GM19328 (cell line): ENCODE results near the gene CHM.

Source experiments
- ATAC-seq: cut with Tn5 transposase; IDR thresholded peaks from one replicate; pipeline ENCODE4 v1.9.1; 2021; ENCODE audit warnings: mild to moderate bottlenecking, moderate library complexity; ENCODE audit not compliant: unreplicated experiment

CHM gene

DNA sequence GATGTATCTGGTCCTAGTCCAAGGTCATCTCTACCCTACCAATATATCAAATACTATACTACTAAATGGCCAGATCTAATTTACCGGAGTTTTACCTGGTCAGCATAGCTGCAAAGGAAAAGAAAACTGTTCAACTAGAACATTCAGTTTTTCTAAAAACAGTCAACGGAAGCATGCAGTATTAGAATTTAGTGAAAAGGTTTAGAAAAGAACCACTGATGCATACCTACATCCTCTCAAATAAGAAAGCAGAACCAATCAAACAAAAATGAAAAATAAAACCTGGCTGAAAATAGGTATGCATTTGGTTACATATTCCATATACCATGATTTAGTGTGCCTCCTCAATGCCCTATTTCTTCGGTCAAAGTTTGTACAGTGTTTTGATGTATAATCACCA lies 140.0 kb downstream of the CHM start:
- no peak for ATAC-seq

DNA sequence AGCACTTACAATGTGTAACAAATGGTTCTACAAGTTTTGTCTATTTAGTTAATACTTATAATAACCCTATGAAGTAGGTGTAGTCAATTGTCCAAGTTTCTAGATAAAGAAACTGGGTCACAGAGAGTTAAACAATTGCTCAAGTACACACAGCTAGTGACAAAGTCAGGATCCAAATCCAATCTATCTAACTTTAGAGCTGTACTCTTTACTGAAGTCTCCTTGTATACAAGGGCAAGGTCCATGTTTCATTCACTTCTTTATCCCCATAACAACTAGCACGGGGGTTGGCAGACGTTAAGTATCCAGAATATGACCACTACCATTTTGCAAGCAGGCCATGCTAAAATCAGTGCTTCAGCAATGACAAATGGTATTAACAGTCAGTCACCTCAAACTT lies 141.0 kb downstream of the CHM start:
- ATAC-seq, result no peak

DNA sequence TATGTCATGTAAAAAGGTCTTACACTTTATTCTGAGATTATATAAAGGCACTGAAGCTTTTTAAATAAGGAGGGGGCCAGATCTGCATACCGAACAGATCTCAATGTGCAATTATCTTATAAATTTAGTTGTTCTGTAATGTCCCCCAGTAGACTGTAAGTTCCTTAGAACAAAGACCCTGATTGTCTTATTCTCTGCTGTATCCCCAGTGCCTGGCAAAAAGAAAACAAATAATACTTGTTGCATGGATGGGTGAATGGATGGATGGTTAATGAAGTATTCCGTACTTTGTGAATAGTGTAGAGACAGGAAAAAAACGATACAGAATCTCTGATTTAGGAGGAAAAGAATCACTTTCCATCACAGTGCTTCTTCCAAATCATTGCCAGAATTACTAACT lies 141.5 kb downstream of the CHM start:
- ATAC-seq, result no peak

DNA sequence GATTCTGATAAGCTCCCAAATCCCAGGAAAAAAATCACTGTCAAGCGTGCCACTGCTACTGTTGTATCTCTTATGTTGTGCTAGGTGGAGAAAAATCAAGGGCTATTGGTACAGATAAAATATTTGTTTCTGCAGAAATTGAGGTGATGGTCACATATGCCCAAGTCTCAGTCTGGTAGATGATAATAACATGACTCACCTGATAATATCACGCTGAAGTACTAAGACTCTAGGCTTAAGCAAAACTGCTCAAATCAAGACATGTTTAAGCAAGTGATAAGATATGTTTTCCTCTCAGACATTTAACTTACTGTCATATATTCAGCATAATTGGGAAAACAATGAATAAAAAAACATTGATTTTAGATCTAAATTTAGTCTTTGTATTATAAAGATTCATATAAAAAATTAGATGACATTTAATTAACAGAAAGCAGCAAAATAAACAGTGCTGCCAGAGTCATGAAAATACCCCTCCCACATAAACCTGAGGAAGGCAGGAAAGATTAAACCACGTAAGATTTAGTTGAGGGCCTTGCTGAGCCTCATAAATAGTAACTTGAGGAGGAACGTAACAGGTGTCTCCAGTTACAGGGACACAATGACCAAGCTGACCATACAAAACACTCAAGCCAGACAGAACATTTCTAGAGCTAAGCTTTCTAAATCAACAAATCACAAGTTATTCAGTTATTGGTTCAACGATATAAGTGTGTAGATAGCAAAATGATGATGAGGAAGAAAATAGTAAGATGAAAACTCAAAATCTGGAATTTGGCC lies 143.5 kb downstream of the CHM start:
- no peak for ATAC-seq

DNA sequence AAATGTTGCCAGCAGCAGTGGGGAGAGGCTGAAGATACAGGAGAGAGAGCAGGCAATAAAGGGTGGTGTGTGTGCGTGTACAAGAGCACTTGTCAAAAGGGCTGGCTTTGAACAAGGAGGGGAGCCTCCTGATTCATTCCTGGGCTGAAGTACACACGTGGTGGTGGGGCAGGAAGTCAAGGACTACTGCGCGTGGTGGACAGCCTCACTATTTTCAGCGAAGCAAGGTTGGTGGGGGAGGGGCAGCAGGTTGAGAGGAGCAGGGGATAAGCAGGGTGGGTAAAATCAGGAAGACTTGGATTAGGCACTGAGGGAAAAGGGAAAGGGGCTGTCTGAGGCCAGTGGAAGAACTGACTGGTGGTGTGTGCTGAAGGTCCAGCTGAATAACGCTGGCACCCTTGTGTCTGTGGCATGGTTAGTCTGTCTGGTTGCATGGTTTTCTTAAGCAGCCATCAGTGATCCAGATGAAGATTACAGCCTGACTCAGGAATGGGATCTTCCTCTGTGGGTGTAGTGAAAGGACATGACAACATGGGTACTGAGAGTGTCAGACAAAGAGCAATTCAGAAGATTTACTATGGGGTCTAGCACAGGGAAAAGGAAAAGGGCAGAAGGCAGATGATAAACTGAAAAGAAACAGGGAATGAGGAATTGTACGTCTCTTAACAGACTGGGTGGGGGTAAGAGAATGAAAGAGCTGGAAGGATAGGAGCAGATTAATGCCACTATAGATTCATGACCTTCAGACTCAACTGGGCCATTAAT lies 149.8 kb downstream of the CHM start:
- ATAC-seq, result no peak

DNA sequence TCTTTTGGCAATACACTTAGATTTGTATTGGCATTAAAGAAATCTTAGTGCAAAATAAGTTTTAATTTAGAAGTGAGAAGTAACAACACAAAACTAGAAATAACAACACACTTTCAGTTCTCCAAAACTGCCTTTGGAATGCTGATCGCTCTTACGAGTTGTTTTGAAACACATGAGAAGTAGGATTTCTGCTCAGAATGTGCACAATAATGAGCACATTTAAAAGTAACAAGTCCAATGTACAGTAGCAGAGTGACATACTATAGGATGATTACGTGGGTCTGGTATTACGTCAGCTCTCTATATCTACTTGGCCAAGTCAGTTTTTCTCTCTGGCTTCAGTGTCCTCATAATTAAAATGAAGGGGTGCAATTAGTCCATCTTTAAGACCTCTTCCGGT lies 164.8 kb downstream of the CHM start:
- ATAC-seq, result no peak

DNA sequence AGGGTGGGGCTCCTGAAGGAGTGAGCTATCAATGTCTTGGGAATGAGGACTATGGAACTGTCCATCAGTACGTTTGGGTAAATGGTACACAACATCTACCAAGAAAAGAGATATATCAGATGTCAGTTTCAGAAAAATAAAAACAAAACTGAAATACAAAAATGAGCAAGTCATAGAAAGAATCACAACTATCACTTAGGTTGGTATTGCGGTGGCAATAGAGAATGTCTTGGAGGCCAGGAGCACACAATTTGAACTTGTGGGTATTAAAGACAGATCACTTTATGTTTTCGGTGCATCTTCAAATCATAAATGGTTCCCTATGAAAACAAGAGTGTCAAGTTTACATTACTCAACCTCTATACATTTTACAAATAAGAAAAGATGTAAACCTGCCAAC lies 176.8 kb downstream of the CHM start:
- ATAC-seq, result no peak

DNA sequence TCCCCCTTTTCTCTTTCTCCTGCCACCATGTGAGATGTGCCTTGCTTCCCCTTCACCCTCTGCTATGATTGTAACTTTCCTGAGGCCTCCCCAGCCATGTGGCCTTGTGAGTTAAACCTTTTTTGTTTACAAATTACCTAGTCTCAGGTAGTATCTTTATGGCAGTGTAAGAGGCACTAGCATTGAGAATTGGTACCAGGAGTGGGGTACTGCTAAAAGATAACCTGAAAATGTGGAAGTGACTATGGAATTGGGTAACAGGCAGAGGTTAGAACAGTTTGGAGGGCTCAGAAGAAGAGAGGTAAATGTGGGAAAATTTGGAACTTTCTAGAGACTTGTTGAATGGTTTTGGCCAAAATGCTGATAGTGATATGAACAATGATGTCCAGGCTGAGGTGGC lies 182.0 kb downstream of the CHM start:
- no peak for ATAC-seq

DNA sequence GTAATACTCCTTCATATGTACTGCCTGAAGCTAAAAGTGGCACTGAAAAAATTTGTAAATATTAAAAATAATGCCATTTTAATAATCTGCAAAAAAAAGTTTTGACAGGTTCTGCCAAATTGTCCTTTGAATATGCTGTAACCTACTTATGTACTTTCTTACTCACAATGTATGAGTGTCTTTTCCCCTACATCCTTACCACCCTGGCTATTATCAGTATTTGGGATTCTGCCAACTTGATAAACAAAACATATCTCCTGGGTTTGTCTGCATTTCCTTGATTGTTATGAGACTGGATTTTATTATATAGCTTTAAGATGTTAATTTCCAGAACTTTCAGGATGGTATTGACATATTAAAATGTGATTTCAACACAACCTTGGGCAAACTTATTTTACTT lies 187.9 kb downstream of the CHM start:
- ATAC-seq, result no peak

DNA sequence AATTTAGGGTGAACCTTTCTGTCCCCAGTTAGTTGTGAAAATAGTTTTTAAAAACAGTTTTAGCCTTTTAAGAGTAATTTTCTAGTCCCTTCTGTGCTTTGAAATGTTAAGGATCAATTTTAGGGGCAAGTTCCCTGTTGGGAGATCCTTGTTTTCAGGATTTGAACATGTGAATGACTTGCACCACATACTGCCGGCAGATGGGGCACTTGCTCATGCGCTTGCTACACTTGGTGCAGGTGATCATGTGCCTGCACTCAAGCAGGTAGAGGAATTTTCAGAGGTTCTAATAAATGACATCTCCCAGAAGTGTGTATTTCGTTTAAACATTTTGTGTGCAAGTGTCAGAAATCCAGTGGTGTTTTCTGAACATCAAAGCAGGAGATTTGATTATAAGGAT lies 195.9 kb downstream of the CHM start:
- ATAC-seq, result no peak

DNA sequence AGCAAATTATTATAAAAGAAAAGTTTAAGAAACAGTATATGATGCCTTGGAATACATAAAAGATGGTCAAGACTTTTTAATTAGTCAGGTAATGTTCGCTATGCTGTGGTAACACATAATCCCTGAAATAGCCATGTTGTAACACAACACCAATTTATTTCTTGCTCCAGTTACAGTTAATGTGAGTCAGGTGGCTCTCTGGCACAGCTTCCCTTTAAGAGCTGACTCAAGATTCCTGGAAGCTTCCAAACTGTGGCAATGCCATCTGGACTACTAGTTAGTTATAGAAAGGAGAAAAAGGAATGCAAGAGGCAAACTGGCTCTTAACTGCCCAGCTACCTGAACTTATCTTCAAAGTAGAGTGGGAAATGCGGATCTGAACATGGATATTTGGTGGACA lies 210.5 kb downstream of the CHM start:
- no peak for ATAC-seq

DNA sequence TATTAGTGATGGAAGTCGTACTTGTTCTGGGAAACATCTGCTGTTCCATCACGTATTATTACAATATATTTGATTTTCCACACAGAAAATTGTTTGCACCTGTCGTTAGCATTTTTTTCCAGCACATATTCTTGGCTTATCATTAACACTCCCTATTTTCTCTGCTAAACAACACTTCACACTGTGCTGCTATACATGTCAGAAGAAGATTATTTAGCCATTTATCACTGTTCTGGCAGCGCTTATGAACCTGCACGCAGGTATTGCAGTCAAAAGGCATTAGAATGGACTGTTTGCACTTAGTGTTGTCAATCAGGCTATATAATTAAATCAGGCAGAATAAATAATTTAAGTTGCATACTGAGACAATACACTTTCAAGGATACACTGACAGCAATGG lies 218.6 kb downstream of the CHM start:
- ATAC-seq, result no peak

DNA sequence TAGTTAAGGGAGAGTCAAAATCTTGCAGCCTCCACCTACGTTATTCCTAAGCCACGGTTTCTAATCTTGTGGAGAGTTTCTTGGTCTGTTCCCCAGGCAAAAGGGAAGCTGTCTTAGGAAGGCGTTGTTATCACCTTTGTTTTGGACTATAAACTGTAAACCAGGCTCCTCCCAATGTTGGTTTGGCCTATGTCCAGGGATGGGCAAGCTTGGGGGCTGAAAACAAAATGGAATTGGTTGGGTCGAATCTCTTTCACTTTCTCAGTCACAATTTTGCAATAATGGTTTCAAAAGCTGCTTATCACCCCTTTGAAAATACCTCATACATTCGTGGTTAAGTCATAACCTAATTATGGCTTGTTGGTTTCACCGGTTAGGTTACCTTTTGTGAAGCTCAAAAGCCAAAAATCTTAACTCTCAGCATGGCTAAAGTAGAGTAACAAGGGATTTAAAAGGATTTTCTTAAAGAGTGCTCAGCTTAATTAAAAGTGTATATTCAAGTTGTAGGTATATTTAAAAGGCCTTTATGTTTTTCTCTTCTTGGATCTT lies 232.1 kb downstream of the CHM start:
- ATAC-seq, result no peak
